ENCODE results near the gene WASF2. TPM values are rescaled to one million over a fixed set of nuclear protein-coding genes. Genes with fewer than 3 reads are reported as not detected.

WASF2 gene
- total and polyA plus RNA-seq, 2 of the 13 experiments (the other 11 are each of a cell fraction or from before 2014, with no cell fraction given), result 10.4 to 27.7 TPM

DNA sequence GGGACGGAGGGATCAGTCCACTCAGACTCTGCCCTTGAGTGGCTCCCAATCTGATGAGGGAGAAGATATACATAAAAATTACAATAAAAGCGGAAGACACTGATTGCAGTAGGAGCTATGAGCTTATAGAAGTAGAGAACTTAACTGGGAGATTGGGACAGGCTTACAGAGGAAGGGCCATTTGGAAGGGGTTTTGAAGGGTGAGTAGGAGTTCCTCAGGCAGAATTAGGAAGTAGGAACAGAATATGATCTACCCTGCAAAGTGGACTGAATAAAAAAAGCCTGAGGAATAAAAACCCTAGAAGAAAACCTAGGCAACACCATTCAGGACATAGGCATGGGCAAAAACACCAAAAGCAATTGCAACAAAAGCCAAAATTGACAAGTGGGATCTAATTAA lies 9.2 kb upstream of the WASF2 start:
- FAIRE-seq (no peak), ATAC-seq (no peak), DNase-seq (ENCODE audit: low spot score) (no peak)
- Histone ChIP-seq H3K27me3 (ENCODE audit: control insufficient read depth in 1 of 2, insufficient read depth in 2 of 2, low read length in 2 of 2) (no peaks in the 10 kb centered on the region), H3K79me2 (ENCODE audit: insufficient read depth, low read length) (no peaks in the 10 kb centered on the region), H3K9me3 (ENCODE audit: low read length) (no peaks in the 10 kb centered on the region), H3K36me3 (replicated peaks in 1 of 2; ENCODE audit: control insufficient read depth in 1 of 2, insufficient read depth in 2 of 2, low read length in 2 of 2) (no peaks in the 10 kb centered on the region), H3K9ac (ENCODE audit: insufficient read depth, low read depth, low read length) (no peak overlapping the region), H3K4me1 (ENCODE audit: insufficient read depth, low read length) (peaks cover 35% of the 10 kb centered on the region), H3K4me2 (ENCODE audit: low read depth, low read length) (no peak overlapping the region), H3K27ac (ENCODE audit: extremely low read length, insufficient read depth, low read length) (no peak overlapping the region), H2AFZ (ENCODE audit: low read length) (no peak overlapping the region), H3K4me3 (replicated peaks in 1 of 3; ENCODE audit: insufficient read depth in 1 of 3, low read depth in 2 of 3, low read length in 3 of 3) (no peak overlapping the region), H4K20me1 (ENCODE audit: insufficient read depth, low read length) (no peaks in the 10 kb centered on the region)
- TF ChIP-seq BRCA1 (CRISPR knock-in tag; IDR thresholded peaks at IDR 0.05) (no peak), NKX3-1 (CRISPR knock-in tag; IDR thresholded peaks at IDR 0.05) (no peak), ZNF280B (CRISPR knock-in tag; IDR thresholded peaks at IDR 0.05; ENCODE audit: borderline replicate concordance) (no peak), ZNF331 (CRISPR knock-in tag; IDR thresholded peaks at IDR 0.05) (no peak), ZNF34 (CRISPR knock-in tag; IDR thresholded peaks at IDR 0.05; ENCODE audit: borderline replicate concordance) (no peak), TEAD3 (CRISPR knock-in tag; optimal IDR thresholded peaks at IDR 0.05; ENCODE audit: borderline replicate concordance) (no peak), FOXM1 (CRISPR knock-in tag; IDR thresholded peaks at IDR 0.05) (no peak)
- in situ Hi-C loops (cut with HindIII; ENCODE audit: extremely low pct_ligation_motif_present, low pct_unique_long_range_greater_than_20kb) (no loop called here), intact Hi-C loops (cut with micrococcal nuclease; ENCODE audit: unreplicated experiment) (no loop called here)
- no TSS peak for BruUV-seq (replicated peaks)
- POLR2A ChIA-PET, result interaction anchor here (2.7 kb wide), 1 partner anchor 9 kb away, joined by 11 read pairs; the partner anchor contains the start of gene WASF2
- CTCF ChIA-PET (ENCODE audit: low intra/inter-chr PET ratio, low total read pairs), result no interaction called here
- WGBS (ENCODE audit: low lambda C conversion rate), result 98% methylated on average over 2 of the region's 2 CpGs

DNA sequence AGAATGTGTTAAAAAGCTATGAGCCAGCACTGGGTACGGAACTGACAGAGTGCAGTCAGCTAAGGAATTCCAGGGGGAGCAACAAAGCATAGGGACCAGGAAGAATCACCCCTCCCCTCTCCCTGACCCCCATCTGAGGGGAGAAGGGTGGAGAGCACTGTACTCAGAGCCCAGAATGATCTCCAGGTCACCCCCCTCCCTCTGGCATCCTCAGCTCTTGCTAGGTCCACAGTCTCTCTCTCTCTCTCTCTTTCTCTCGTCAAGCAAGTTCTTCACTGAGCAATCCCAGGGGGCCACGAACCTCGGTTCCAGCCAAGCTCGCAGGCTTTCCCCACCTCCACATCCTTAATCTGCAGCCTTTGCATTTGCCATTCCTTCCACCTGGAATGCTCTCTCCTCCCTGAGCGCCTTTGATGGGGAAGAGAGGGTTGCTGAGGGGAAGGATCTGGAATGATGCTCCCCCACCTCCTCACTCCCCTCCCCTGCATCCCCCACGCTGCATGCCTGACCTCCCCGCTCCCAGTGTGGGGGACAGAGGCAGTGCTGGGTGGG lies 6.7 kb upstream of the WASF2 start:
- BruUV-seq (replicated peaks), result no TSS peak
- ChIA-PET CTCF (ENCODE audit: low intra/inter-chr PET ratio, low total read pairs) (no interaction called here), POLR2A (interaction anchor here (1.0 to 1.4 kb wide), 3 partner anchors 11 to 111 kb away, joined by 3 to 5 read pairs (median 3); no protein-coding TSS in a partner anchor)
- intact Hi-C loops (cut with micrococcal nuclease; ENCODE audit: unreplicated experiment) (no loop called here), in situ Hi-C loops (cut with HindIII; ENCODE audit: extremely low pct_ligation_motif_present, low pct_unique_long_range_greater_than_20kb) (no loop called here)
- WGBS (ENCODE audit: low lambda C conversion rate), result 5% methylated on average over 6 of the region's 8 CpGs
- Histone ChIP-seq H3K4me3 (replicated peaks in 1 of 3; ENCODE audit: insufficient read depth in 1 of 3, low read depth in 2 of 3, low read length in 3 of 3) (peak overlapping the region; percentile 29 to 65 (median 57)), H4K20me1 (ENCODE audit: insufficient read depth, low read length) (no peaks in the 10 kb centered on the region), H3K36me3 (replicated peaks in 1 of 2; ENCODE audit: control insufficient read depth in 1 of 2, insufficient read depth in 2 of 2, low read length in 2 of 2) (no peaks in the 10 kb centered on the region), H3K9me3 (ENCODE audit: low read length) (no peaks in the 10 kb centered on the region), H3K27ac (ENCODE audit: extremely low read length, insufficient read depth, low read length) (no peak overlapping the region), H3K79me2 (ENCODE audit: insufficient read depth, low read length) (no peaks in the 10 kb centered on the region), H3K4me2 (ENCODE audit: low read depth, low read length) (peak overlapping the region; percentile 95), H3K9ac (ENCODE audit: insufficient read depth, low read depth, low read length) (peak overlapping the region; percentile 49; the same call in 1 of the 2 replicates), H3K4me1 (ENCODE audit: insufficient read depth, low read length) (peaks cover 39% of the 10 kb centered on the region), H2AFZ (ENCODE audit: low read length) (peak overlapping the region; percentile 81), H3K27me3 (ENCODE audit: control insufficient read depth in 1 of 2, insufficient read depth in 2 of 2, low read length in 2 of 2) (no peaks in the 10 kb centered on the region)
- peak; percentile 79 for ATAC-seq
- DNase-seq (ENCODE audit: low spot score), result no peak
- FAIRE-seq, result no peak
- TF ChIP-seq ZNF468 (CRISPR knock-in tag; IDR thresholded peaks at IDR 0.05) (no peak), ZNF704 (CRISPR knock-in tag; IDR thresholded peaks at IDR 0.05; ENCODE audit: borderline replicate concordance) (no peak)
- TF ChIP-seq, protein P1, sequence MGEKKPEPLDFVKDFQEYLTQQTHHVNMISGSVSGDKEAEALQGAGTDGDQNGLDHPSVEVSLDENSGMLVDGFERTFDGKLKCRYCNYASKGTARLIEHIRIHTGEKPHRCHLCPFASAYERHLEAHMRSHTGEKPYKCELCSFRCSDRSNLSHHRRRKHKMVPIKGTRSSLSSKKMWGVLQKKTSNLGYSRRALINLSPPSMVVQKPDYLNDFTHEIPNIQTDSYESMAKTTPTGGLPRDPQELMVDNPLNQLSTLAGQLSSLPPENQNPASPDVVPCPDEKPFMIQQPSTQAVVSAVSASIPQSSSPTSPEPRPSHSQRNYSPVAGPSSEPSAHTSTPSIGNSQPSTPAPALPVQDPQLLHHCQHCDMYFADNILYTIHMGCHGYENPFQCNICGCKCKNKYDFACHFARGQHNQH (CRISPR knock-in tag; IDR thresholded peaks at IDR 0.05), result no peak
- TF ChIP-seq, protein P2, sequence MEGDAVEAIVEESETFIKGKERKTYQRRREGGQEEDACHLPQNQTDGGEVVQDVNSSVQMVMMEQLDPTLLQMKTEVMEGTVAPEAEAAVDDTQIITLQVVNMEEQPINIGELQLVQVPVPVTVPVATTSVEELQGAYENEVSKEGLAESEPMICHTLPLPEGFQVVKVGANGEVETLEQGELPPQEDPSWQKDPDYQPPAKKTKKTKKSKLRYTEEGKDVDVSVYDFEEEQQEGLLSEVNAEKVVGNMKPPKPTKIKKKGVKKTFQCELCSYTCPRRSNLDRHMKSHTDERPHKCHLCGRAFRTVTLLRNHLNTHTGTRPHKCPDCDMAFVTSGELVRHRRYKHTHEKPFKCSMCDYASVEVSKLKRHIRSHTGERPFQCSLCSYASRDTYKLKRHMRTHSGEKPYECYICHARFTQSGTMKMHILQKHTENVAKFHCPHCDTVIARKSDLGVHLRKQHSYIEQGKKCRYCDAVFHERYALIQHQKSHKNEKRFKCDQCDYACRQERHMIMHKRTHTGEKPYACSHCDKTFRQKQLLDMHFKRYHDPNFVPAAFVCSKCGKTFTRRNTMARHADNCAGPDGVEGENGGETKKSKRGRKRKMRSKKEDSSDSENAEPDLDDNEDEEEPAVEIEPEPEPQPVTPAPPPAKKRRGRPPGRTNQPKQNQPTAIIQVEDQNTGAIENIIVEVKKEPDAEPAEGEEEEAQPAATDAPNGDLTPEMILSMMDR (CRISPR knock-in tag; IDR thresholded peaks at IDR 0.05), result peak; percentile 37
